B cell (primary cell): ENCODE results near the gene CDH13. TPM values are rescaled to one million over a fixed set of nuclear protein-coding genes. Genes with fewer than 3 reads are reported as not detected.

Experiments used
- ATAC-seq: fragments of 200-7000 bp; cut with Tn5 transposase; one replicate; pipeline ENCODE4 v1.10.0; 2021; ENCODE audit warnings: low read depth, mild to moderate bottlenecking, moderate number of reproducible peaks, moderate library complexity
- CTCF ChIA-PET: fragments of 350-600 bp; sonication (Branson Sonifier 250); formaldehyde crosslinking; loops from one replicate; lab custom pipeline; 2021; ENCODE audit warnings: antibody characterized with exemption, inconsistent platforms; lab: Charles Lee
- POLR2A ChIA-PET: fragments of 350-600 bp; sonication (Branson Sonifier 250); formaldehyde crosslinking; loops from one replicate; lab custom pipeline; 2021; ENCODE audit warnings: antibody characterized with exemption; lab: Charles Lee
- DNase-seq: peaks from one replicate; pipeline ENCODE4 v3.0.0; 2013
- H2AFZ ChIP-seq: 2 replicates; pipeline ENCODE4 v1.6.1; 2012; ENCODE audit warnings: mild to moderate bottlenecking, low read depth, low read length; ENCODE audit not compliant: insufficient read depth, poor library complexity, severe bottlenecking
- H3K27ac ChIP-seq, 2 donors: 1 replicate in 1 of 2; 2 replicates in 1 of 2; pipeline ENCODE4 v1.5.1; 2012 to 2013; ENCODE audit warnings: low read length in 2 of 2, mild to moderate bottlenecking in 2 of 2, moderate library complexity in 1 of 2
- H3K27me3 ChIP-seq, 4 experiments: fragments of 200-600 bp in 1 of 4; sonication (generic) in 1 of 4; replicated peaks in 1 of 4; 1 replicate in 2 of 4; 2 replicates in 2 of 4; pipeline versions ENCODE4 v1.6.1 to v1.7.0; 2013 to 2016; ENCODE audit warnings: low read length in 3 of 4, mild to moderate bottlenecking in 2 of 4, mixed read lengths in 1 of 4, moderate library complexity in 1 of 4; ENCODE audit not compliant: insufficient read depth in 4 of 4, control insufficient read depth in 3 of 4; ENCODE audit errors: control extremely low read depth in 1 of 4
- H3K36me3 ChIP-seq, 2 experiments: replicated peaks in 1 of 2; 1 replicate in 1 of 2; 2 replicates in 1 of 2; pipeline versions ENCODE4 v1.6.1 to v1.7.1; 2013; ENCODE audit warnings: low read length in 1 of 2; ENCODE audit not compliant: insufficient read depth in 2 of 2, control insufficient read depth in 1 of 2; ENCODE audit errors: control extremely low read depth in 1 of 2, extremely low read depth in 1 of 2
- H3K4me1 ChIP-seq, 2 donors: fragments of 200-600 bp in 1 of 2; sonication (generic) in 1 of 2; 1 replicate in 1 of 2; 2 replicates in 1 of 2; pipeline versions ENCODE4 v1.5.1 to v1.6.1; 2013 to 2017; ENCODE audit warnings: low read length in 2 of 2; ENCODE audit not compliant: control insufficient read depth in 2 of 2, insufficient read depth in 2 of 2
- H3K4me2 ChIP-seq: replicated peaks from 2 replicates; pipeline ENCODE3; 2012; ENCODE audit warnings: mild to moderate bottlenecking, low read depth, low read length; ENCODE audit not compliant: poor library complexity, severe bottlenecking
- H3K4me3 ChIP-seq, 5 experiments: fragments of 200-600 bp in 1 of 5; sonication (generic) in 1 of 5; 1 replicate in 3 of 5; 2 replicates in 2 of 5; pipeline versions ENCODE4 v1.5.1 to v1.7.0; 2011 to 2016; ENCODE audit warnings: low read length in 4 of 5, mild to moderate bottlenecking in 4 of 5, low read depth in 2 of 5, control low read depth in 1 of 5, moderate library complexity in 1 of 5; ENCODE audit not compliant: insufficient read depth in 1 of 5; ENCODE audit errors: control extremely low read depth in 1 of 5, extremely low read depth in 1 of 5
- H3K79me2 ChIP-seq: fragments of 200-600 bp; sonication (generic); one replicate; pipeline ENCODE4 v1.6.0; 2016; ENCODE audit warnings: low read length; ENCODE audit not compliant: control insufficient read depth, insufficient read depth
- H3K9ac ChIP-seq: fragments of 200-600 bp; sonication (generic); 2 replicates; pipeline ENCODE4 v1.6.1; 2017; ENCODE audit warnings: mild to moderate bottlenecking, low read length, moderate library complexity
- H3K9me3 ChIP-seq, 3 donors: one replicate each; pipeline versions ENCODE4 v1.6.1 to v1.7.1; 2013; ENCODE audit warnings: low read length in 2 of 3; ENCODE audit not compliant: control insufficient read depth in 2 of 3, insufficient read depth in 1 of 3; ENCODE audit errors: control extremely low read depth in 1 of 3
- H4K20me1 ChIP-seq: 2 replicates; pipeline ENCODE4 v1.6.0; 2012; ENCODE audit warnings: mild to moderate bottlenecking, low read length; ENCODE audit not compliant: insufficient read depth, control insufficient read depth, poor library complexity, severe bottlenecking
- H3K27ac Mint-ChIP-seq: one replicate; pipeline ENCODE4 v1.8.0; 2021; ENCODE audit warnings: mixed read lengths
- H3K27me3 Mint-ChIP-seq: one replicate; pipeline ENCODE4 v1.8.0; 2021; ENCODE audit warnings: mixed read lengths
- H3K4me1 Mint-ChIP-seq: one replicate; pipeline ENCODE4 v1.8.0; 2021; ENCODE audit warnings: mixed read lengths
- H3K4me3 Mint-ChIP-seq: one replicate; pipeline ENCODE4 v1.8.0; 2021; ENCODE audit warnings: mixed read lengths
- H3K9me3 Mint-ChIP-seq: one replicate; pipeline ENCODE4 v1.8.0; 2022; ENCODE audit warnings: mixed read lengths; ENCODE audit not compliant: insufficient read depth
- CTCF ChIP-seq: fragments of 200-600 bp; IDR thresholded peaks from one replicate; pipeline ENCODE4 v1.8.0; 2022; ENCODE audit warnings: antibody characterized with exemption, mild to moderate bottlenecking
- EZH2 ChIP-seq: IDR thresholded peaks from 2 replicates; pipeline ENCODE4 v1.6.1; 2012; ENCODE audit warnings: borderline replicate concordance, low read depth, mild to moderate bottlenecking, moderate library complexity, low read length; ENCODE audit not compliant: insufficient read depth, poor library complexity, severe bottlenecking
- WGBS: methylation state at CpG from one replicate; pipeline ENCODE4 v1.1.5; 2013; ENCODE audit warnings: missing lambda C conversion rate; ENCODE audit not compliant: insufficient coverage; 5-methylcytosine and 5-hydroxymethylcytosine counted together
- intact Hi-C: fragments of 100-400 bp; cut with micrococcal nuclease; formaldehyde crosslinking; loops from one replicate; pipeline ENCODE4 v1.10.0; 2022
- polyA plus RNA-seq: library from polyadenylated mRNA; depleted of rRNA; stranded (reverse); fragments of >200 nt; gene quantifications from 2 replicates; pipeline ENCODE4 v1.2.3, GENCODE V29; 2012
- total RNA-seq, 2 donors: library from RNA; stranded (reverse); fragments of 120-200 nt in 1 of 2; gene quantifications; 1 replicate in 1 of 2; 2 replicates in 1 of 2; pipeline versions ENCODE4 v1.2.3 to v1.2.4, GENCODE V29; 2013 to 2022

CDH13 gene
- total and polyA plus RNA-seq, 2 donors (not counting 1 experiment from before 2014, with no cell fraction given): not detected

GRCh38 chr16:83789642-83790401 lies 1163.1 kb downstream of the CDH13 start:
- TF ChIP-seq EZH2 (no peak), CTCF (no peak)
- H4K20me1 ChIP-seq: no peaks in the 10 kb centered on the region
- ChIA-PET POLR2A (no interaction called here), CTCF (no interaction called here)
- H3K27me3 Mint-ChIP-seq: peaks cover 6% of the 10 kb centered on the region
- no peaks in the 10 kb centered on the region for H3K79me2 ChIP-seq
- no peaks in the 10 kb centered on the region for H3K4me1 Mint-ChIP-seq
- H3K27ac ChIP-seq: no peak overlapping the region
- intact Hi-C loops: no loop called here
- H3K4me3 ChIP-seq: no peak overlapping the region
- H3K27ac Mint-ChIP-seq: no peak overlapping the region
- H3K36me3 ChIP-seq: no peaks in the 10 kb centered on the region
- ATAC-seq: no peak
- DNase-seq: no peak
- no peak overlapping the region for H3K4me2 ChIP-seq
- peaks cover 4% of the 10 kb centered on the region for H3K9me3 Mint-ChIP-seq
- H3K9me3 ChIP-seq: peaks cover 0 to 9% (median 0%) of the 10 kb centered on the region in 3 donors
- no peaks in the 10 kb centered on the region for H3K4me1 ChIP-seq
- no peak overlapping the region for H3K9ac ChIP-seq
- H3K27me3 ChIP-seq: no peaks in the 10 kb centered on the region
- no peak overlapping the region for H3K4me3 Mint-ChIP-seq
- H2AFZ ChIP-seq: no peak overlapping the region
- 100% methylated on average over 3 of the region's 8 CpGs for WGBS

- H2AFZ ChIP-seq: no peak overlapping the region
- DNase-seq: no peak
- no peak overlapping the region for H3K4me3 ChIP-seq
- no peaks in the 10 kb centered on the region for H3K79me2 ChIP-seq
- H3K4me1 ChIP-seq: no peaks in the 10 kb centered on the region
- peaks cover 4% of the 10 kb centered on the region for H3K9me3 Mint-ChIP-seq
- ChIA-PET CTCF (no interaction called here), POLR2A (no interaction called here)
- TF ChIP-seq EZH2 (no peak), CTCF (no peak)
- H3K27ac ChIP-seq: no peak overlapping the region
- H3K27ac Mint-ChIP-seq: no peak overlapping the region
- peaks cover under 1% of the 10 kb centered on the region for H3K27me3 Mint-ChIP-seq
- H3K27me3 ChIP-seq: no peaks in the 10 kb centered on the region
- intact Hi-C loops: no loop called here
- no peak overlapping the region for H3K4me2 ChIP-seq
- peaks cover 0 to 6% (median 0%) of the 10 kb centered on the region in 3 donors for H3K9me3 ChIP-seq
- H3K36me3 ChIP-seq: peaks cover 0 to 3% of the 10 kb centered on the region in 2 experiments
- no peak overlapping the region for H3K4me3 Mint-ChIP-seq
- H4K20me1 ChIP-seq: no peaks in the 10 kb centered on the region
- no peak for ATAC-seq
- WGBS: 97% methylated on average over 7 of the region's 10 CpGs
- H3K4me1 Mint-ChIP-seq: no peaks in the 10 kb centered on the region
- no peak overlapping the region for H3K9ac ChIP-seq
Measured at GRCh38 chr16:83791916-83792315, 1165.1 kb downstream of the CDH13 start.
